ENCODE results near the gene AGBL5. TPM values are rescaled to one million over a fixed set of nuclear protein-coding genes. Genes with fewer than 3 reads are reported as not detected.

Gene AGBL5
- total and polyA plus RNA-seq, 9 of the 15 experiments (the other 6 are each of a cell fraction or from before 2014, with no cell fraction given): 3.3 to 52.7 (median 26.2) TPM

- TF ChIP-seq FOXO4 (CRISPR knock-in tag; IDR thresholded peaks at IDR 0.05): no peak
- TF ChIP-seq ARID2 (IDR thresholded peaks at IDR 0.05): no peak
- no peak for TF ChIP-seq PTRF (tag; IDR thresholded peaks at IDR 0.05)
- no peak for TF ChIP-seq PHB (CRISPR knock-in tag; IDR thresholded peaks at IDR 0.05)
- TF ChIP-seq ETV5 (CRISPR knock-in tag; IDR thresholded peaks at IDR 0.05; ENCODE audit: low read depth): no peak; the same call in 1 of the 2 replicates
- TF ChIP-seq POLR2AphosphoS5 (IDR thresholded peaks at IDR 0.05; ENCODE audit: control insufficient read depth, insufficient read depth, low read depth, low read length): peak; percentile 77
- no peak for TF ChIP-seq ZNF512 (tag; IDR thresholded peaks at IDR 0.05)
- no peak for TF ChIP-seq PRMT5 (CRISPR knock-in tag; IDR thresholded peaks at IDR 0.05)
- no peak for TF ChIP-seq ATF1 (CRISPR knock-in tag; IDR thresholded peaks at IDR 0.05)
- TF ChIP-seq ATF1 (tag; IDR thresholded peaks at IDR 0.05): peak; percentile 53; the same call in 1 of the 2 replicates
- TF ChIP-seq SAFB (IDR thresholded peaks at IDR 0.05; ENCODE audit: borderline replicate concordance, low read depth, low read length): no peak
- TF ChIP-seq MEF2D (tag; conservative IDR thresholded peaks at IDR 0.05; ENCODE audit: low read depth): no peak
- no peak; a peak in 1 of 4 replicates for TF ChIP-seq RAD21 (CRISPR knock-in tag; conservative IDR thresholded peaks at IDR 0.05 in 1 of 2, IDR thresholded peaks at IDR 0.05 in 1 of 2)
- TF ChIP-seq ZFX (CRISPR knock-in tag; IDR thresholded peaks at IDR 0.05): no peak
- 0 out of 2 replicates have a peak, but pooled peaks have one; percentile 41 for TF ChIP-seq ELF1 (tag; IDR thresholded peaks at IDR 0.05)
- TF ChIP-seq HDAC8 (tag; IDR thresholded peaks at IDR 0.05): no peak
- TF ChIP-seq ZBTB7A (IDR thresholded peaks at IDR 0.05; ENCODE audit: borderline replicate concordance, control insufficient read depth, low read depth, low read length): no peak
- peak; percentile 76 for TF ChIP-seq NCOA1 (IDR thresholded peaks at IDR 0.05; ENCODE audit: low read depth)
- TF ChIP-seq PML (IDR thresholded peaks at IDR 0.05; ENCODE audit: low read length): peak; percentile 69
- peak; percentile 53; the same call in 1 of the 2 replicates for TF ChIP-seq BACH1 (tag; IDR thresholded peaks at IDR 0.05)
- TF ChIP-seq CHAMP1 (IDR thresholded peaks at IDR 0.05): no peak
- no peak for TF ChIP-seq ZNF316 (IDR thresholded peaks at IDR 0.05)
- TF ChIP-seq KLF1 (tag; IDR thresholded peaks at IDR 0.05): no peak
These were observed 31.3 kb upstream of the AGBL5 start (continued) for GRCh38 chr2:27019931-27020855.
